GM13977 (cell line): ENCODE data around the gene CAMKMT.

Experiments used
- DNase-seq: peaks from one replicate; pipeline ENCODE4 v3.0.0; 2012; ENCODE audit warnings: low spot score
- in situ Hi-C: fragments of 300-500 bp; cut with MboI; formaldehyde crosslinking; loops from one replicate; pipeline ENCODE4 v1.12.0; 2022; ENCODE audit warnings: low sequenced_read_pairs, low pct_unique_long_range_greater_than_20kb, mixed read lengths, inconsistent platforms; ENCODE audit not compliant: unreplicated experiment
- TF ChIP-seq, protein P1 (sequence below): IDR thresholded peaks from 2 replicates; pipeline ENCODE4 v1.5.1; 2012; ENCODE audit warnings: mild to moderate bottlenecking, control low read depth; ENCODE audit not compliant: insufficient read depth; ENCODE audit errors: extremely low read depth, missing control alignments

The CAMKMT gene

DNA sequence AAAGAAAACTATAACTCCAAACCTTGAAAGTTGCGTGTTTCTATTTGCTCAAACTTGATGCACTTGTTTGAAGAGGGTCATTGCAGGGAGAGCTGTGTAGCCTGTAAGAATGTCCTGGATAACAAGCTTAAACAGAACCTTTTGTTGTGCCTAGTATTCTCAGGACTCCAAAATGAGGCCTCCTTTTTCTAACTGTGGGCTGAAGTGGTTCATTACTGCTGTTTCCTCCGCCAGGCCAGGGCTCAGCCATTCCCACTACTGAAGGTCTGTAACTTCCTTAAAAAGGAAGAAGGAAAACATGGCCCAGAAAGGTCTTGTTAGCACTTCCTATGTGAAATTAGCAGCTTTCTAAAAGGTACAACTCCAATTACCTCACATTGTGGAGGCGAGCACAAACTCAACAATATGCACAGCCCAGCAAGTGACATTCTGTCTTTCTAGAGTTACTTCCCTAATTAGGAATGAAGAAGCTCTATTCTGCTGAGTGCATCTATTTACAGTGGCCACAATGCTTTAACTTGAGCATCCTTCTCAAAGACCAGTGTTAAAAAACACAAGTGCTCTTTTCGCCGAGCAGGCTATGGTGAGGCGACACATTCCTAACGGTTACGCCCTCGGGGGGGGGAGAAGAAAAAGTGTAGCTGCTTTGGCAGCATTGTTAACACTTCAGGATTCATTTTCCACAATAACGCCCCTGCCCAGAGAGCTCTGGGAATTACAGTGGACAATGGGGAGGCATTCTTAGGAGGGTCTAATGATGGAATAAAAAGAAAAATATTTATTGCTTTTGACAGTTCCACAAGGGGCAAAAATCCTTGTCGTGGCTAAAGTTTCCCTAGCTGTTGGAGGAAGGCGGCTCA is 442.9 kb downstream of the CAMKMT start:
- DNase-seq: no peak
- in situ Hi-C loops: no loop called here
- TF ChIP-seq, protein P1, sequence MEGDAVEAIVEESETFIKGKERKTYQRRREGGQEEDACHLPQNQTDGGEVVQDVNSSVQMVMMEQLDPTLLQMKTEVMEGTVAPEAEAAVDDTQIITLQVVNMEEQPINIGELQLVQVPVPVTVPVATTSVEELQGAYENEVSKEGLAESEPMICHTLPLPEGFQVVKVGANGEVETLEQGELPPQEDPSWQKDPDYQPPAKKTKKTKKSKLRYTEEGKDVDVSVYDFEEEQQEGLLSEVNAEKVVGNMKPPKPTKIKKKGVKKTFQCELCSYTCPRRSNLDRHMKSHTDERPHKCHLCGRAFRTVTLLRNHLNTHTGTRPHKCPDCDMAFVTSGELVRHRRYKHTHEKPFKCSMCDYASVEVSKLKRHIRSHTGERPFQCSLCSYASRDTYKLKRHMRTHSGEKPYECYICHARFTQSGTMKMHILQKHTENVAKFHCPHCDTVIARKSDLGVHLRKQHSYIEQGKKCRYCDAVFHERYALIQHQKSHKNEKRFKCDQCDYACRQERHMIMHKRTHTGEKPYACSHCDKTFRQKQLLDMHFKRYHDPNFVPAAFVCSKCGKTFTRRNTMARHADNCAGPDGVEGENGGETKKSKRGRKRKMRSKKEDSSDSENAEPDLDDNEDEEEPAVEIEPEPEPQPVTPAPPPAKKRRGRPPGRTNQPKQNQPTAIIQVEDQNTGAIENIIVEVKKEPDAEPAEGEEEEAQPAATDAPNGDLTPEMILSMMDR: no peak

DNA sequence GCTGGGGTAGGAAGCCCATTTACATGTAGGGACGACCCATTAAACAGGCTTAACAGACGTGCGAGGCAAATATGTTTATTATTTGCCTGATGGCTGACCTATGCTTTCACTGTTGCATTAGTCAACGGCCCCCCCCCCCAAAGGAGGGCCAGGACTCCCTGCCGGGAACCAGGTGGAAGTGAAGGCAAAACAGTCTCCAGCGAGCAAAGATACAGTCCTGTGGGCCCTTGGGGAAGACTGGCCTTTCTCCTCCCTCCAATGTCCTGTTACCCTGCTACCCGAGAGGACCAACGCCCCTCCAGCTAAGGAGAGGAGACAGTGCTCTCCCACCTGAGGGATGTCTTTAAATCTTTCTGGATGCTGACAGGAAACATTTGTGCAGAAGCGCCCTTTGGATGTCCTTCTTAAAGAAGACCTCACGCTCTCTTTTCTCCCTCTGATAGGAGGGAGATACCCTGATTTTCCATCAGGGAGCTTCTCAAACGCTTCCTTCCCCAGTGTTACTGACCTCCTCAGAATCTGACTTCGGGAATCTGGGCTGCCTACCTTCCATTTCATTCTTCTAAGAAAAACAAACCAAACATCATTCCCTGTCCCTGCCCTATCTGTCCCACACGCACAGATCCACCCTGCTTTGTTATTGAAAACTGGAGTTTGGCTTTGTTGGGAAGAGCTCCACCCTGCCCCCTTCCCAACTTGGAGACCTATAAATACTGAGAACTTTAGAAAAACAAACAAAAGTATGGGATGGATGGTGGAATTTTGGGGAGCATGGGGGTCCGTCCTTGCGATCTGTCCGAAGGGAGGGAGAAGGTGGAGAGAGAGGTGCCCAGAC is 443.9 kb downstream of the CAMKMT start:
- no peak for DNase-seq
- in situ Hi-C loops: no loop called here
- TF ChIP-seq, protein P1: no peak

- TF ChIP-seq, protein P1: no peak
- in situ Hi-C loops: no loop called here
These were observed 445.7 kb downstream of the CAMKMT start for GRCh38 chr2:44807201-44808025.

DNA sequence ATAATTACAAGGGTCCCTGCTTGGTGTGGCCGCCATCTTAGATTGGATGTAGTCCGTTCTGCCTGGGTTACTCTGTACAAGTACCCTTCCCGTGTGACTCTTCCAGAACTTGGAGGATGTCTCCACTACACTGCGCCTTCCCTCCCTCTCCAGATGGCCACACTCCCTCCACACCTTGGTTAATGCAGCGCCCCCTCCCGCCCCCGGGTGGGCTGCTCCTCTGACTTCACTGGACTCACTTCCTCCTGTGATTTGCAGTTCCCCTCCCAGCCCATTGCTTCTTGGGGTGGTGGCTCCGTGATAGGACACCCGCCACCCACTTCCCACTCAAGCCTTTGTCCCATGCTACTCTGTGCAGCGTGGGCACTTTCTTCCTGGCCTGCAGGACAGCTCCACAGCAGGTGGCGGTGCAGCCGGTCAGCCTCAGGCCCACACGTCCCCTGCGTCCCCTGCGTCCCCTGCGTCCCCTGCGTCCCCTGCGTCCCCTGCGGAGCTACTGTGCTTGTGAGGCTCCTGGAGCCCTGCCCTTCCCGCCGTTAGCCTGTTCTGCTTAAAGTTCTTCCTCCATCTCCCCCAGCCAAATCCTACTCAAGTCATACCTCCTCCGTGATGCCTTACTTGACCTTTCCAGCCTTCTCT is 449.3 kb downstream of the CAMKMT start:
- TF ChIP-seq, protein P1: no peak
- in situ Hi-C loops: no loop called here
- no peak for DNase-seq

More at GRCh38 chr2:44807201-44808025, 445.7 kb downstream of the CAMKMT start:
- no peak for DNase-seq

- in situ Hi-C loops: no loop called here
- DNase-seq: no peak
- TF ChIP-seq, protein P1: no peak
These were observed 451.4 kb downstream of the CAMKMT start for GRCh38 chr2:44813165-44813564.
